CD14-positive monocyte (primary cell): ENCODE results near the gene RBL1. TPM values are rescaled to one million over a fixed set of nuclear protein-coding genes. Genes with fewer than 3 reads are reported as not detected.
"Not testable (repeated sequence)": the region's sequence is repeated elsewhere in the genome, so short reads cannot be mapped to it uniquely, and the experiment has no call there.

ENCODE experiments used
- DNase-seq, 3 donors: peaks; one replicate each; pipeline ENCODE4 v3.0.0-alpha.2; 2011 to 2022
- H2AFZ ChIP-seq: 2 replicates; pipeline ENCODE4 v1.6.0; 2012; ENCODE audit warnings: mild to moderate bottlenecking, low read depth, low read length, inconsistent platforms; ENCODE audit not compliant: insufficient read depth, poor library complexity, severe bottlenecking
- H3K27ac ChIP-seq, 2 donors: 1 replicate in 1 of 2; 2 replicates in 1 of 2; pipeline ENCODE4 v1.5.1; 2012 to 2013; ENCODE audit warnings: low read length in 2 of 2, control low read depth in 1 of 2, inconsistent platforms in 1 of 2, low read depth in 1 of 2, mild to moderate bottlenecking in 1 of 2
- H3K27me3 ChIP-seq, 2 donors: one replicate each; pipeline versions ENCODE4 v1.6.0 to v1.6.1; 2011 to 2013; ENCODE audit warnings: low read length in 2 of 2; ENCODE audit not compliant: control insufficient read depth in 2 of 2, insufficient read depth in 2 of 2
- H3K36me3 ChIP-seq, 2 donors: replicated peaks in 1 of 2; 1 replicate in 1 of 2; 2 replicates in 1 of 2; pipeline versions ENCODE4 v1.5.1 to v1.6.1; 2012 to 2013; ENCODE audit warnings: low read length in 2 of 2, control low read depth in 1 of 2, inconsistent platforms in 1 of 2, mild to moderate bottlenecking in 1 of 2; ENCODE audit not compliant: insufficient read depth in 2 of 2, control insufficient read depth in 1 of 2
- H3K4me1 ChIP-seq, 2 donors: 1 replicate in 1 of 2; 2 replicates in 1 of 2; pipeline versions ENCODE4 v1.5.1 to v1.6.1; 2012 to 2013; ENCODE audit warnings: low read length in 2 of 2, control low read depth in 1 of 2, inconsistent platforms in 1 of 2, mild to moderate bottlenecking in 1 of 2, moderate library complexity in 1 of 2; ENCODE audit not compliant: insufficient read depth in 2 of 2, control insufficient read depth in 1 of 2
- H3K4me2 ChIP-seq: replicated peaks from 2 replicates; pipeline ENCODE3; 2012; ENCODE audit warnings: low read length, moderate library complexity, mild to moderate bottlenecking; ENCODE audit not compliant: poor library complexity, severe bottlenecking; ENCODE audit errors: extremely low read depth
- H3K4me3 ChIP-seq, 3 experiments: fragments of 200-600 bp in 1 of 3; sonication (generic) in 1 of 3; replicated peaks in 1 of 3; 1 replicate in 2 of 3; 2 replicates in 1 of 3; pipeline ENCODE4 v1.5.1; 2011 to 2013; ENCODE audit warnings: low read length in 3 of 3, mild to moderate bottlenecking in 3 of 3, control low read depth in 2 of 3, low read depth in 2 of 3, inconsistent platforms in 1 of 3, moderate library complexity in 1 of 3
- H3K79me2 ChIP-seq: 2 replicates; pipeline ENCODE4 v1.6.0; 2012; ENCODE audit warnings: mild to moderate bottlenecking, control low read depth, inconsistent platforms, low read length, moderate library complexity; ENCODE audit not compliant: insufficient read depth
- H3K9ac ChIP-seq: 2 replicates; pipeline ENCODE4 v1.6.0; 2017; ENCODE audit warnings: low read length, mild to moderate bottlenecking; ENCODE audit not compliant: insufficient read depth, poor library complexity, severe bottlenecking
- H3K9me3 ChIP-seq, 2 donors: replicated peaks in 1 of 2; 1 replicate in 1 of 2; 2 replicates in 1 of 2; pipeline versions ENCODE4 v1.5.1 to v1.6.1; 2012 to 2013; ENCODE audit warnings: low read length in 2 of 2, control low read depth in 1 of 2; ENCODE audit not compliant: control insufficient read depth in 1 of 2, insufficient read depth in 1 of 2
- H4K20me1 ChIP-seq: 2 replicates; pipeline ENCODE4 v1.6.0; 2012; ENCODE audit warnings: mild to moderate bottlenecking, low read length, control low read depth, moderate library complexity; ENCODE audit not compliant: insufficient read depth
- H3K27ac Mint-ChIP-seq, 7 donors: one replicate each; pipeline ENCODE4 v1.8.0; 2020; ENCODE audit warnings: mild to moderate bottlenecking in 7 of 7, mixed read lengths in 7 of 7, moderate library complexity in 6 of 7, inconsistent platforms in 2 of 7
- H3K27me3 Mint-ChIP-seq, 3 donors: one replicate each; pipeline ENCODE4 v1.8.0; 2021 to 2022; ENCODE audit warnings: low read depth in 3 of 3, mild to moderate bottlenecking in 3 of 3, mixed read lengths in 3 of 3, moderate library complexity in 3 of 3, inconsistent platforms in 1 of 3
- H3K36me3 Mint-ChIP-seq, 2 donors: one replicate each; pipeline ENCODE4 v1.8.0; 2020; ENCODE audit warnings: mixed read lengths in 2 of 2, inconsistent platforms in 1 of 2, mild to moderate bottlenecking in 1 of 2
- H3K4me1 Mint-ChIP-seq: one replicate; pipeline ENCODE4 v1.8.0; 2020; ENCODE audit warnings: mild to moderate bottlenecking, mixed read lengths
- H3K4me3 Mint-ChIP-seq, 2 donors: one replicate each; pipeline ENCODE4 v1.8.0; 2020; ENCODE audit warnings: mild to moderate bottlenecking in 2 of 2, mixed read lengths in 2 of 2, moderate library complexity in 1 of 2
- H3K9me3 Mint-ChIP-seq, 7 donors: one replicate each; pipeline ENCODE4 v1.8.0; 2020 to 2022; ENCODE audit warnings: mixed read lengths in 7 of 7, mild to moderate bottlenecking in 6 of 7, moderate library complexity in 6 of 7, inconsistent platforms in 2 of 7
- WGBS: methylation state at CpG from one replicate; pipeline ENCODE4 v1.1.5; 2013; ENCODE audit warnings: missing lambda C conversion rate; ENCODE audit not compliant: insufficient coverage; 5-methylcytosine and 5-hydroxymethylcytosine counted together
- intact Hi-C, 2 donors: fragments of 100-400 bp; cut with micrococcal nuclease; formaldehyde crosslinking; loops; one replicate each; pipeline versions ENCODE4 v1.15.0 to v1.15.1; 2023
- polyA plus RNA-seq, 3 donors: library from polyadenylated mRNA; depleted of rRNA in 1 of 3; unstranded in 2 of 3; stranded (reverse) in 1 of 3; fragments of 300-500 nt in 2 of 3; fragments of >200 nt in 1 of 3; fragmentation: Illumina TruSeq in 2 of 3; gene quantifications; 1 replicate in 2 of 3; 2 replicates in 1 of 3; pipeline ENCODE4 v1.2.3, GENCODE V29; 2012 to 2021
- TF ChIP-seq, protein P1 (sequence below): fragments of 200-600 bp; IDR thresholded peaks from one replicate; pipeline ENCODE4 v1.8.0; 2022; ENCODE audit warnings: antibody characterized with exemption, mild to moderate bottlenecking

RBL1 gene
- polyA plus RNA-seq, 3 donors, result 1.5 to 3.7 (median 2.4) TPM

- Mint-ChIP-seq H3K27me3 (peaks cover 0 to 2% (median 0%) of the 10 kb centered on the region in 3 donors), H3K4me1 (no peaks in the 10 kb centered on the region), H3K4me3 (no peak overlapping the region), H3K36me3 (peaks cover 56 to 88% of the 10 kb centered on the region in 2 donors), H3K27ac (peak overlapping the region in 2 of 7 donors; percentile 9 to 51), H3K9me3 (no peaks in the 10 kb centered on the region)
- Histone ChIP-seq H3K79me2 (no peaks in the 10 kb centered on the region), H3K27ac (no peak overlapping the region), H3K9ac (no peak overlapping the region), H2AFZ (no peak overlapping the region), H3K4me2 (no peak overlapping the region), H3K9me3 (no peaks in the 10 kb centered on the region), H3K4me1 (no peaks in the 10 kb centered on the region), H4K20me1 (no peaks in the 10 kb centered on the region), H3K4me3 (no peak overlapping the region), H3K27me3 (no peaks in the 10 kb centered on the region), H3K36me3 (peaks cover 28 to 76% of the 10 kb centered on the region in 2 donors)
- DNase-seq, result no peak
- intact Hi-C loops, result no loop called here
- WGBS, result no CpG with 5 or more reads among the region's 4 CpGs
- TF ChIP-seq, protein P1, sequence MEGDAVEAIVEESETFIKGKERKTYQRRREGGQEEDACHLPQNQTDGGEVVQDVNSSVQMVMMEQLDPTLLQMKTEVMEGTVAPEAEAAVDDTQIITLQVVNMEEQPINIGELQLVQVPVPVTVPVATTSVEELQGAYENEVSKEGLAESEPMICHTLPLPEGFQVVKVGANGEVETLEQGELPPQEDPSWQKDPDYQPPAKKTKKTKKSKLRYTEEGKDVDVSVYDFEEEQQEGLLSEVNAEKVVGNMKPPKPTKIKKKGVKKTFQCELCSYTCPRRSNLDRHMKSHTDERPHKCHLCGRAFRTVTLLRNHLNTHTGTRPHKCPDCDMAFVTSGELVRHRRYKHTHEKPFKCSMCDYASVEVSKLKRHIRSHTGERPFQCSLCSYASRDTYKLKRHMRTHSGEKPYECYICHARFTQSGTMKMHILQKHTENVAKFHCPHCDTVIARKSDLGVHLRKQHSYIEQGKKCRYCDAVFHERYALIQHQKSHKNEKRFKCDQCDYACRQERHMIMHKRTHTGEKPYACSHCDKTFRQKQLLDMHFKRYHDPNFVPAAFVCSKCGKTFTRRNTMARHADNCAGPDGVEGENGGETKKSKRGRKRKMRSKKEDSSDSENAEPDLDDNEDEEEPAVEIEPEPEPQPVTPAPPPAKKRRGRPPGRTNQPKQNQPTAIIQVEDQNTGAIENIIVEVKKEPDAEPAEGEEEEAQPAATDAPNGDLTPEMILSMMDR, result no peak
Measured at GRCh38 chr20:37053230-37053950, 42.4 kb downstream of the RBL1 start.

DNA sequence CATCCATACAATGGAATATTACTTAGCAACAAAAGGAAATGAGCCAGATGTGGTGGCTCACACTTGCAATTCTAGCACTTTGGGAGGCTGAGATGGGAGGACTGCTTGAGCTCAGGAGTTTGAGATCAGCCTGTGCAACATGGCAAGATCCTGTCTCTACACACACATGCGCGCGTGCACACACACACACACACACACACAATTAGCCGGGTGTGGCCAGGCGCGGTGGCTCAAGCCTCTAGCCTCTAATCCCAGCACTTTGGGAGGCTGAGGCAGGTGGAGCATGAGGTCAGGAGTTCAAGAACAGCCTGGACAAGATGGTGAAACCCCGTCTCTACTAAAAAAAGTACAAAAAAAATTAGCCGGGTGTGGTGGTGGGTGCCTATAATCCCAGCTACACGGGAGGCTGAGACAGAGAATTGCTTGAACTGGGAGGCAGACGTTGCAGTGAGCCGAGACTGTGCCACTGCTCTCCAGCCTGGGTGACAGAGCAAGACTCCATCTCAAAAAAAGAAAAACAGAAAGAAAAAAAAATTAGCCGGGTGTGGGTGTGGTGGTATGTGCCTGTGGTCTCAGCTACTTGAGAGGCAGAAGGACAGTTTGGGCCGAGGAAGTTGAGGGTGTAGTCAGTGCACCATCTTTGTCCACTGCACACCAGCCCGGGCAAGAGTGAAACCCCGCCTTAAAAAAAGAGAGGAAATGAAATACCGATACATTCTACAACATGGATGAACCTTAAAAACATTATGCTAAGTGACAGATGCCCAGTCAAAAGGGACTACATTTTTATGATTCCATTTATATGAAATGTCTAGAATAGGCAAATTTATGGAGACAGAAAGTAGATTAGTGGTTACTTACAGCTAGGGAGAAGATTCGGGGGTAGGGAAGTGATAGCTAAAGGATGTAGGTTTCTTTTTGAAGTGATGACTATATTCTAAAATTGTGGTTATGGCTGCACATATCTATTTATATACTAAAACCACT is 52.5 kb downstream of the RBL1 start:
- TF ChIP-seq, protein P1, result no peak
- peak overlapping the region; percentile 42 to 73 (median 60) for H3K4me3 ChIP-seq
- no peaks in the 10 kb centered on the region for H3K27me3 ChIP-seq
- intact Hi-C loops, result no loop called here
- no peaks in the 10 kb centered on the region for H4K20me1 ChIP-seq
- H3K36me3 ChIP-seq, result peaks cover 19 to 60% of the 10 kb centered on the region in 2 donors
- 84% methylated on average over 3 of the region's 17 CpGs for WGBS
- no peaks in the 10 kb centered on the region for H3K9me3 ChIP-seq
- peak overlapping the region; percentile 60 for H2AFZ ChIP-seq
- peaks cover 10 to 15% of the 10 kb centered on the region in 2 donors for H3K4me1 ChIP-seq
- Mint-ChIP-seq H3K4me3 (peak overlapping the region; percentile 79 to 91), H3K27ac (peak overlapping the region; percentile 73 to 95 (median 91)), H3K9me3 (peaks cover 0 to 5% (median 0%) of the 10 kb centered on the region in 7 donors), H3K4me1 (peaks cover 15% of the 10 kb centered on the region), H3K27me3 (no peaks in the 10 kb centered on the region), H3K36me3 (peaks cover 29 to 60% of the 10 kb centered on the region in 2 donors)
- peak overlapping the region; percentile 62 for H3K4me2 ChIP-seq
- peak; percentile 5 to 27 (median 13) for DNase-seq
- H3K27ac ChIP-seq, result peak overlapping the region; percentile 24 to 75
- peaks cover 11% of the 10 kb centered on the region for H3K79me2 ChIP-seq
- peak overlapping the region; percentile 15 for H3K9ac ChIP-seq

DNA sequence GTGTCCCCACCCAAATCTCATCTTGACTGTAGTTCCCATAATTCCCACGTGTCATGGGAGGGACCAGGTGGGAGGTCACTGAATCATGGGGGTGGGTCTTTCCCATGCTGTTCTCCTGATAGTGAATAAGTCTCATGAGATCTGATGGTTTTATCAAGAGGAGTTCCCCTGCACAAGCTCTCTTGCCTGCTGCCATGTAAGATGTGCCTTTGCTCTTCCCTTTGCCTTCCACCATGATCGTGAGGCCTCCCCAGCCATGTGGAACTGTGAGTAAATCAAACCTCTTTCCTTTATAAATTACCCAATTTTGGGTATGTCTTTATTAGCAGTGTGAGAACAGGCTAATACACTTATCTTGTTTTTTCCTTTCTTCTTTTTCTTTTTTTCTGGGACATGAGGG is 56.4 kb downstream of the RBL1 start:
- DNase-seq, intact Hi-C loops: not testable (repeated sequence)

More for the DNA sequence above, 56.4 kb downstream of the RBL1 start:
- Histone ChIP-seq H3K27ac (peak overlapping the region in 1 of 2 donors; percentile 20), H3K4me1 (peaks cover 8 to 13% of the 10 kb centered on the region in 2 donors), H3K79me2 (peaks cover 11% of the 10 kb centered on the region), H3K36me3 (peaks cover 17 to 47% of the 10 kb centered on the region in 2 donors)
- Mint-ChIP-seq H3K36me3 (peaks cover 29 to 54% of the 10 kb centered on the region in 2 donors), H3K4me1 (peaks cover 14% of the 10 kb centered on the region), H3K27ac (peak overlapping the region in 3 of 7 donors; percentile 54 to 79 (median 73))
- not testable (repeated sequence) for H3K9me3 Mint-ChIP-seq, H4K20me1 ChIP-seq, H3K4me3 ChIP-seq, H3K27me3 Mint-ChIP-seq, H3K4me3 Mint-ChIP-seq, H2AFZ ChIP-seq, H3K27me3 ChIP-seq, H3K9ac ChIP-seq, H3K9me3 ChIP-seq, H3K4me2 ChIP-seq
- WGBS, result no CpG with 5 or more reads among the region's 2 CpGs
